ENCODE data around the gene SLC39A3.

The SLC39A3 gene

DNA sequence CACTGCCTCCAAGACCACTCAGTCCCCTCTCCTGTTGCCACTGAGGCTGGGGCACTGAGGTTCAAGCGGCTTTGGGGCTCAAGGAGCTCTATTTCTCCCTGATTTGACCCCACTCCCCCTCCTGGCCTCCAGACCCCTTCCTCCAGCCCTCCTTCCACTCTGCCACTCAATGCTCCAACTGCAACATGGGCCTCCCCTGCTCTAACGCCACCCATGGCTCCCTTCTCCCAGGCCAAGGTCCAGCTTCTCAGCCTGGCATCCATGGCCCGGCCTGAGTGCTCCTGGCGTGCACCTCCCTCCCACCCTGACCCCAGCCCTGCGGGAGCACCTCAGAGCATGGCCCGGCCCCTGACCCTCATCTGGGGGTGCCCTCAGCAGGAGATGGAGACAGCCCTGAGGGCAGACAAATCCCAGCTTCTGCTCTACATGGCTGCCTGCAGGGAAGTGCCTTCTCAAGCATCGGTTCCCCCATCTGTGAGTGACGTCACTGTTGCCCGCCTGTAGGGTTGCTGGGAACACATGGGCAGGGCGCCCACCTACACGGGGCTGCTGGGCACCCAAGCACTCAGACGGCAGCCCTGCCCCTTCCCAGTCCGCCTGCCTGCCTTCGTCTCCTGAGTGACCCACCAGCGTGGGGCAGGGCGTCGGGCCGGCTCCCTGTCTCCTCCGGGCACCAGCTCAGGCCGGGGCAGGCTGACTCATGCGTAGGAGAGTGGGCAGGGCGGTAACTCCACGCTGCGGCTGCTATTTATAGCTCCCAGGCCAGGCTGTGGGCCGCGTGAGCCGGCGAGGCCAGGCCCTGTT is 17.1 kb downstream of the SLC39A3 start:
- TF ChIP-seq, protein P1, sequence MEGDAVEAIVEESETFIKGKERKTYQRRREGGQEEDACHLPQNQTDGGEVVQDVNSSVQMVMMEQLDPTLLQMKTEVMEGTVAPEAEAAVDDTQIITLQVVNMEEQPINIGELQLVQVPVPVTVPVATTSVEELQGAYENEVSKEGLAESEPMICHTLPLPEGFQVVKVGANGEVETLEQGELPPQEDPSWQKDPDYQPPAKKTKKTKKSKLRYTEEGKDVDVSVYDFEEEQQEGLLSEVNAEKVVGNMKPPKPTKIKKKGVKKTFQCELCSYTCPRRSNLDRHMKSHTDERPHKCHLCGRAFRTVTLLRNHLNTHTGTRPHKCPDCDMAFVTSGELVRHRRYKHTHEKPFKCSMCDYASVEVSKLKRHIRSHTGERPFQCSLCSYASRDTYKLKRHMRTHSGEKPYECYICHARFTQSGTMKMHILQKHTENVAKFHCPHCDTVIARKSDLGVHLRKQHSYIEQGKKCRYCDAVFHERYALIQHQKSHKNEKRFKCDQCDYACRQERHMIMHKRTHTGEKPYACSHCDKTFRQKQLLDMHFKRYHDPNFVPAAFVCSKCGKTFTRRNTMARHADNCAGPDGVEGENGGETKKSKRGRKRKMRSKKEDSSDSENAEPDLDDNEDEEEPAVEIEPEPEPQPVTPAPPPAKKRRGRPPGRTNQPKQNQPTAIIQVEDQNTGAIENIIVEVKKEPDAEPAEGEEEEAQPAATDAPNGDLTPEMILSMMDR (IDR thresholded peaks at IDR 0.05; ENCODE audit: control insufficient read depth, extremely low read depth, insufficient read depth): no peak
- DNase-seq (ENCODE audit: low read depth): no peak
- H3K4me3 ChIP-seq (ENCODE audit: low read depth, low read length): no peak overlapping the region

DNA sequence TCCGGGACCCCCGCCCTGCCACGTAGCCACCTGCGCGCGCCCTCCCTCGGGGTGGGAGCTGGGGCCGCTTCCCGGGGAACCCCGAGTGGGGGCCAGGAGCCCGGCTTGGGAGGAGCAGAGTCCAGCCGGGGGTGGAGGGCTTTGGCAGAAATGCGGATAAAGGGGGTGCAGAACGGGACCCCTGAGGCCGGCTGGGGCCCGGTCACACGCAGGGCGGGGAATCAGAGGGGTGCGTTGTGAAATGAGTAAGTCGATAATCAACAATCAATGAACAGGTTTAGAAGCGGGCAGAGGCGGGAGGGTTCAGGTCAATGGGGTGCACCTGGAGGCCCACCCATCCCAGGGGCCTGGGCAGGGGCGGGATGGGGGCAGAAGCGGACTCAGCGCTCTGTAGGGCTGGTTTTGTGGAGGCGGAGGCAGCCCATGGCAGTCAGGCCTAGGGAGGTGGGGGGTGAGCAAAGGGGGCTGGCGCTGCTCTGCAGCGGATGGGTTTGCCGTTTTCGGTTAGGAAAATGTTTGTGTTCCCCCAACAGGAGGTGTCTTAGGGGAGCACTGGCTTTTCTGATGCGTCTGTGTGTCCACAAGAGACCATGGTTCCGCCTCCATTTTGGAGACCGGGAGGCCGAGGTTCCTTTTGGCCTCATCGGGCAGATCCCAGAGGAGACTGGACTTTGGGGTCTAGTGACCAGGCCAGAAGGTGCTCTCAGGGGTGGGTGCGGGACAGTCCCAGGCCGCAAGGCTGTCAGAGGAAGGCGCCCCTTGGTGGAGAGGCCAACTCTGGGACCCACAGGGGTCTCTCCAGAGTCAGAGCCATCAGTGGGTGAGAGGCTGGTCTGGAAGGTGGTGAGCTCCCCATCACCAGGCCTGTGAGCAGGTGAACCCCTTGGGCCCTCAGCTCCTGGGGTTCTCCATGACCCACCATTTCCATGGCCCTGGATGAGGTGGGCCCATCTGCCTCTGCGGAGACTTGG is 18.0 kb downstream of the SLC39A3 start:
- TF ChIP-seq, protein P1 (IDR thresholded peaks at IDR 0.05; ENCODE audit: control insufficient read depth, extremely low read depth, insufficient read depth): no peak
- H3K4me3 ChIP-seq (ENCODE audit: low read depth, low read length): peak overlapping the region; percentile 55
- no peak for DNase-seq (ENCODE audit: low read depth)

DNA sequence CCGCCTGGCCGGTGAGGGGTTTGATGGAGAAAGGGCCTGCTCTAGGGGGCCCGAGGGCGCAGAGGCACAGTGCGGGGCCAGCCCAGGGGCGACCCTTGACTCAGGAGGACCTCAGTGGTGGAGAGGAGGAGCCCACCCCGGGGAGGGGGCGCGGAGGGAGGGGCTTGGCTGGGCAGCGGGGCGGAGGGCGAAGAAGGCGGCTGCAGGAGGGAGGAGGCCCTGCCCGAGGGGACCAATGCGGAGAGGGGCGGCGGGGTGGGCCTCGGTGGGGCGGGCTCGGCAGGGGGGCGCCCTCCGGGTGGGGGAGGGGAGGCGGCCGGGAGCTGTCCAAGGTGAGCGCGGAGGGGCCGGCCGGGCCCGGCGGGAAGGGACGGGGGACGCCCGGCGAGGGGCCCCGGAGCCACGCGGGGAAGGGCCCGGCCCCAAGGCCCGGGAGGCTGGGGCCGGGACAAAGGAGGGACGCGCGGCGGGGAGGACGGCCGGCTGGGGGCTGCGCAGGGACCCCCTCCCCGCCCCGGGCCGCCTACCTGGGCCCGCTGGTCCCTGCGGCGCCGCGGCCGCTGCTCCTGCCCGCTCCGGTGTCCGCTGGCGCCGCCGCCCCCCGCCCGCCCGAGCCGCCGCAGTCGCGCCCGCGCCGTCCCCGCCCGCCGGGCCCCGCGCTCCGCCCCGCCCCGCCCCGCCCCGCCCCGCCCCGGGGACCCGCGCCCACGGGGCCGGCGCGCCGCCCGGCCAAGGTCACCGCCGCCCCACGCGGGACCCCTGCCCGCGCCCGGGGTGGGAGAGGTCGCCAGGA is 18.8 kb downstream of the SLC39A3 start, which contains the start of gene DIRAS1:
TSS of gene DIRAS1 (minus strand) at position 596 of the 793 bp plus-strand sequence. CDS start 3,566 bp downstream, outside the sequence.
- H3K4me3 ChIP-seq (ENCODE audit: low read depth, low read length): peak within 1 kb of the TSS; percentile 55
- DNase-seq (ENCODE audit: low read depth): no peak
- TF ChIP-seq, protein P1 (IDR thresholded peaks at IDR 0.05; ENCODE audit: control insufficient read depth, extremely low read depth, insufficient read depth): no peak

DNA sequence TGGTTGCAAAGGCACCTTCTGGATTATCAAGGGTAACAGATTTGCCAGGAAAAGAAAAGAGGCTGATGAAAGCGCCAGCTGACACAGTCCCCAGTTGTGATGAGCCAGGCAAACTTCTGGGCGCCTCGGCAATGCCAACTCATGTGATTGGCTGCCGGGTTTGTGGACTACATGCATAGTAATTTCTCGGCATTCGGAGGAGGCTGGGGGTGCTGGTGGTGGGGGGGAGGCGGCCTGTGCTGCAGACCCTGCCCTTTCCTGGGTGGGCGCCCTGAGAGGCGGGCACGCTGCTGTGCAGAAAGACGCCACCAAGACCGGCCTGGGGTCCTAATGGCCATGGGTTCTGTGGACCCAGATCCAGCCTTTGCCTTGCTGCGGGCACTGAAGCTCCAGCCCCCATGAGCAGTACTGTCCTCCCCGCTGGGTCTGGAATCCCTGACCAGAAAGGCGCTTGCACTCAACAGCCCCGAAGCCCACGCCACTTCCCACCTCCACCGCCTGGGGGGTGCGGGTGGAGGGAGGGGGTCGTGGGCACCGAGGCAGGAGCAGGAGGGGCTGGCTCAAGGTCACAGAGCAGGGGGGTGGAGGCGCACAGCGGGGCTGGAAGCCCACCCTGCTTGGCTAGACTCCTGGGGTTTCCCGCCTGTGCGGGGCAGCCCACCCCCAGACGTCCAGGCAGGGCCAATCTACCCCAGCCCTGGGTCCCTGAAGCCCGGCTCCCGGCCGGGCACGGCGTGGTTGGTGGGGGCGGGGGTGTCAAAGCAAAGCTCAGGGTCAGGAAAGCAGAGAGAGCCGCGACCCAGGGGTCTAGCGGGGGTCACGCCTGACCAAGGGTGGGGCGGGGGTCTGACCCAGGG is 19.7 kb downstream of the SLC39A3 start:
- DNase-seq (ENCODE audit: low read depth): no peak
- peak overlapping the region; percentile 54 for H3K4me3 ChIP-seq (ENCODE audit: low read depth, low read length)
- TF ChIP-seq, protein P1 (IDR thresholded peaks at IDR 0.05; ENCODE audit: control insufficient read depth, extremely low read depth, insufficient read depth): no peak

DNA sequence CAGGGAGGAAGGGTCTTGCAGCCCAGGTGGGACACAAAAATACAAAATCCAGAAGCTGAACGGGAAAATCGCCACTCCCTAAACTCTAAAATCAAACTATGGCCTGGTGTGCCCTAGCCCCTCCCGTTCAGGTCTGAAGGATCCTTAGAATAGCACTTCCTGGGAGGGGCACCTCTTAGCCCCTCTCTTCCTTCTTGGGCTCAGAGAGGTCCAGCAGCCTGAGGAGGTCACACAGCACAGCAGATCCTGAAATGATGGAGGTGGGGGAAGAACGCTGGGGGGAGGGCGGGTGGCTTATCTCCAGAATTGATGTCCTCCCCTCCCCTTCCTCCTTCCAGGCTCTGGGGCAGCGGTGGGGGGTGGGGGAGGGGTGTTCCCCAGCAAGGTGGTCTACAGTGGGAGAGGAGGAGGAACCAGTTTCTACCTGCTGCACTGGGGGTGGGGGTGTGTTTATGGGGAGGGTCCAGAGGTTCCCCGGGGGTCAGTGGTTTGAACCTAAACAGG is 20.5 kb downstream of the SLC39A3 start:
- no peak for DNase-seq (ENCODE audit: low read depth)
- TF ChIP-seq, protein P1 (IDR thresholded peaks at IDR 0.05; ENCODE audit: control insufficient read depth, extremely low read depth, insufficient read depth): no peak
- no peak overlapping the region for H3K4me3 ChIP-seq (ENCODE audit: low read depth, low read length)

Data from LNCaP clone FGC (cell line).